Measurements from ENCODE around the gene MET. TPM values are rescaled to one million over a fixed set of nuclear protein-coding genes. Genes with fewer than 3 reads are reported as not detected.

The MET gene
- polyA plus RNA-seq, 2 donors = 1.2 to 2.1 TPM

- Histone ChIP-seq H3K27ac (ENCODE audit: low read depth in 2 of 2, low read length in 1 of 2) (no peak overlapping the region), H3K9me3 (ENCODE audit: control insufficient read depth in 2 of 2, insufficient read depth in 1 of 2, low read depth in 1 of 2, low read length in 1 of 2) (peaks cover 0 to 2% of the 10 kb centered on the region in 2 donors), H3K27me3 (ENCODE audit: control insufficient read depth in 1 of 2, insufficient read depth in 2 of 2, low read length in 2 of 2) (no peaks in the 10 kb centered on the region), H3K4me3 (ENCODE audit: low read depth in 1 of 2, low read length in 2 of 2) (no peak overlapping the region), H3K4me1 (ENCODE audit: control insufficient read depth in 2 of 2, insufficient read depth in 2 of 2, low read length in 1 of 2) (no peaks in the 10 kb centered on the region), H3K36me3 (ENCODE audit: control insufficient read depth in 2 of 2, insufficient read depth in 2 of 2, low read length in 1 of 2) (no peaks in the 10 kb centered on the region)
- 83 to 85% methylated on average over 2 of the region's 2 CpGs for WGBS, 2 donors
Observed at GRCh38 chr7:116836048-116836447, 164.1 kb downstream of the MET start.

GRCh38 chr7:116836911-116837310 is 164.9 kb downstream of the MET start:
- WGBS, 2 donors = 60 to 68% methylated on average over 4 of the region's 4 CpGs
- no peaks in the 10 kb centered on the region for H3K4me1 ChIP-seq (ENCODE audit: control insufficient read depth in 2 of 2, insufficient read depth in 2 of 2, low read length in 1 of 2)
- H3K4me3 ChIP-seq (ENCODE audit: low read depth in 1 of 2, low read length in 2 of 2) = no peak overlapping the region
- no peak overlapping the region for H3K27ac ChIP-seq (ENCODE audit: low read depth in 2 of 2, low read length in 1 of 2)
- H3K9me3 ChIP-seq (ENCODE audit: control insufficient read depth in 2 of 2, insufficient read depth in 1 of 2, low read depth in 1 of 2, low read length in 1 of 2) = peaks cover 0 to 2% of the 10 kb centered on the region in 2 donors
- no peaks in the 10 kb centered on the region for H3K36me3 ChIP-seq (ENCODE audit: control insufficient read depth in 2 of 2, insufficient read depth in 2 of 2, low read length in 1 of 2)
- H3K27me3 ChIP-seq (ENCODE audit: control insufficient read depth in 1 of 2, insufficient read depth in 2 of 2, low read length in 2 of 2) = no peaks in the 10 kb centered on the region

- H3K27ac ChIP-seq (ENCODE audit: low read depth in 2 of 2, low read length in 1 of 2) = no peak overlapping the region
- H3K9me3 ChIP-seq (ENCODE audit: control insufficient read depth in 2 of 2, insufficient read depth in 1 of 2, low read depth in 1 of 2, low read length in 1 of 2) = peaks cover 0 to 2% of the 10 kb centered on the region in 2 donors
- 87 to 89% methylated on average over 3 of the region's 3 CpGs for WGBS, 2 donors
- H3K4me1 ChIP-seq (ENCODE audit: control insufficient read depth in 2 of 2, insufficient read depth in 2 of 2, low read length in 1 of 2) = no peaks in the 10 kb centered on the region
- no peaks in the 10 kb centered on the region for H3K36me3 ChIP-seq (ENCODE audit: control insufficient read depth in 2 of 2, insufficient read depth in 2 of 2, low read length in 1 of 2)
- H3K4me3 ChIP-seq (ENCODE audit: low read depth in 1 of 2, low read length in 2 of 2) = no peak overlapping the region
- no peaks in the 10 kb centered on the region for H3K27me3 ChIP-seq (ENCODE audit: control insufficient read depth in 1 of 2, insufficient read depth in 2 of 2, low read length in 2 of 2)
Observed at GRCh38 chr7:116837586-116837985, 165.6 kb downstream of the MET start.

- Histone ChIP-seq H3K27me3 (ENCODE audit: control insufficient read depth in 1 of 2, insufficient read depth in 2 of 2, low read length in 2 of 2) (no peaks in the 10 kb centered on the region), H3K36me3 (ENCODE audit: control insufficient read depth in 2 of 2, insufficient read depth in 2 of 2, low read length in 1 of 2) (no peaks in the 10 kb centered on the region), H3K4me1 (ENCODE audit: control insufficient read depth in 2 of 2, insufficient read depth in 2 of 2, low read length in 1 of 2) (no peaks in the 10 kb centered on the region), H3K4me3 (ENCODE audit: low read depth in 1 of 2, low read length in 2 of 2) (no peak overlapping the region), H3K27ac (ENCODE audit: low read depth in 2 of 2, low read length in 1 of 2) (no peak overlapping the region), H3K9me3 (ENCODE audit: control insufficient read depth in 2 of 2, insufficient read depth in 1 of 2, low read depth in 1 of 2, low read length in 1 of 2) (peaks cover 0 to 2% of the 10 kb centered on the region in 2 donors)
- 53 to 80% methylated on average over 5 of the region's 5 CpGs for WGBS, 2 donors
Observed at GRCh38 chr7:116840256-116840655, 168.3 kb downstream of the MET start.

- 84 to 95% methylated on average over 1 of the region's 1 CpG for WGBS, 2 donors
- Histone ChIP-seq H3K4me3 (ENCODE audit: low read depth in 1 of 2, low read length in 2 of 2) (no peak overlapping the region), H3K27ac (ENCODE audit: low read depth in 2 of 2, low read length in 1 of 2) (no peak overlapping the region), H3K36me3 (ENCODE audit: control insufficient read depth in 2 of 2, insufficient read depth in 2 of 2, low read length in 1 of 2) (no peaks in the 10 kb centered on the region), H3K4me1 (ENCODE audit: control insufficient read depth in 2 of 2, insufficient read depth in 2 of 2, low read length in 1 of 2) (no peaks in the 10 kb centered on the region), H3K9me3 (ENCODE audit: control insufficient read depth in 2 of 2, insufficient read depth in 1 of 2, low read depth in 1 of 2, low read length in 1 of 2) (no peaks in the 10 kb centered on the region), H3K27me3 (ENCODE audit: control insufficient read depth in 1 of 2, insufficient read depth in 2 of 2, low read length in 2 of 2) (no peaks in the 10 kb centered on the region)
Observed at GRCh38 chr7:116842371-116842770, 170.4 kb downstream of the MET start.

GRCh38 chr7:116843378-116843777 is 171.4 kb downstream of the MET start:
- no peak overlapping the region for H3K27ac ChIP-seq (ENCODE audit: low read depth in 2 of 2, low read length in 1 of 2)
- H3K27me3 ChIP-seq (ENCODE audit: control insufficient read depth in 1 of 2, insufficient read depth in 2 of 2, low read length in 2 of 2) = no peaks in the 10 kb centered on the region
- H3K9me3 ChIP-seq (ENCODE audit: control insufficient read depth in 2 of 2, insufficient read depth in 1 of 2, low read depth in 1 of 2, low read length in 1 of 2) = no peaks in the 10 kb centered on the region
- H3K4me1 ChIP-seq (ENCODE audit: control insufficient read depth in 2 of 2, insufficient read depth in 2 of 2, low read length in 1 of 2) = no peaks in the 10 kb centered on the region
- no peak overlapping the region for H3K4me3 ChIP-seq (ENCODE audit: low read depth in 1 of 2, low read length in 2 of 2)
- WGBS, 2 donors = 47 to 54% methylated on average over 4 of the region's 4 CpGs
- H3K36me3 ChIP-seq (ENCODE audit: control insufficient read depth in 2 of 2, insufficient read depth in 2 of 2, low read length in 1 of 2) = no peaks in the 10 kb centered on the region

Other genes starting within 250 kb of the MET start
- 10 to 100 TPM; 13.9 to 25.1 TPM for gene CAV2, start 172.5 kb upstream of the MET start, polyA plus RNA-seq
- gene CAV1, start 147.2 kb upstream of the MET start, polyA plus RNA-seq = 10 to 100 TPM; 16.3 to 57.9 TPM
- gene CAPZA2, start 190.4 kb downstream of the MET start, polyA plus RNA-seq = 10 to 100 TPM; 13.6 to 44.9 TPM